ENCODE measurements around the gene CLASRP.

DNA sequence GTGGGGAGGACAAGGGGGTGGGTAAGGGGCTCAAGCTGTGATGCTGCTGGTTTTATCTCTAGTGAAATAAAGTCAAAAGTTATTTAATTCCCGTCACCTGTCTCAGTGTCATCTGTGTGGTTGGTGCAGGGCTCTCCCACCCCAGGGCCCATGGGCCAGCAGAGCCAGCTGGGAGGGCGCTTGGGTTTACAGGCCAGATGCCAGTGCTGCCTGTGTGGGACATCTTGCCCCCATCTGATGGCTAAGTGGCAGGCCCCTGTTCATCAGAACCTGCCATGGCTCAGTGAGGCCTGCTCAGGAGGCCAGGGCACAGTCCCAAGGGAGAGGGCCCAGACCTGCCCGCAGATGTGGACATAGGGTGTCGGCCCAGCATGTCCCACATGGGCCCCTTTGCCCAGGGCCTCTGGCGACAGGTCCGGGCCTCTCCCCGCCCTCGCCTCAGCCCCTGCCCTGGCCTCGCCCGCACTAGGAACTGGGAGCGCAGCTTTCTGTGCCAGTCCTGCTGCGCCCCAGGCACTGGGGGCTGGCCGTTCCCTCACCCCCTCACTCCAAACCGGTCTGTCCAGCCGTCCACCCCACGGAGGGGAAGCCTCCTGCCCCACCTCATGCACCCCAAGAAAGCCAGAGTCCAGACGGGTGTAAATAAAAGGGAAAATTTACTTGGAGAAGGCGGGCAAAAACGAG lies 32.2 kb downstream of the CLASRP start:
- TF ChIP-seq, protein P1, sequence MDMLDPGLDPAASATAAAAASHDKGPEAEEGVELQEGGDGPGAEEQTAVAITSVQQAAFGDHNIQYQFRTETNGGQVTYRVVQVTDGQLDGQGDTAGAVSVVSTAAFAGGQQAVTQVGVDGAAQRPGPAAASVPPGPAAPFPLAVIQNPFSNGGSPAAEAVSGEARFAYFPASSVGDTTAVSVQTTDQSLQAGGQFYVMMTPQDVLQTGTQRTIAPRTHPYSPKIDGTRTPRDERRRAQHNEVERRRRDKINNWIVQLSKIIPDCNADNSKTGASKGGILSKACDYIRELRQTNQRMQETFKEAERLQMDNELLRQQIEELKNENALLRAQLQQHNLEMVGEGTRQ (CRISPR knock-in tag; IDR thresholded peaks at IDR 0.05): no peak
- TF ChIP-seq, protein P2, sequence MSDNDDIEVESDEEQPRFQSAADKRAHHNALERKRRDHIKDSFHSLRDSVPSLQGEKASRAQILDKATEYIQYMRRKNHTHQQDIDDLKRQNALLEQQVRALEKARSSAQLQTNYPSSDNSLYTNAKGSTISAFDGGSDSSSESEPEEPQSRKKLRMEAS (CRISPR knock-in tag; IDR thresholded peaks at IDR 0.05): no peak
- TF ChIP-seq, protein P3, sequence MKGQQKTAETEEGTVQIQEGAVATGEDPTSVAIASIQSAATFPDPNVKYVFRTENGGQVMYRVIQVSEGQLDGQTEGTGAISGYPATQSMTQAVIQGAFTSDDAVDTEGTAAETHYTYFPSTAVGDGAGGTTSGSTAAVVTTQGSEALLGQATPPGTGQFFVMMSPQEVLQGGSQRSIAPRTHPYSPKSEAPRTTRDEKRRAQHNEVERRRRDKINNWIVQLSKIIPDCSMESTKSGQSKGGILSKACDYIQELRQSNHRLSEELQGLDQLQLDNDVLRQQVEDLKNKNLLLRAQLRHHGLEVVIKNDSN (CRISPR knock-in tag; IDR thresholded peaks at IDR 0.05): no peak
- TF ChIP-seq NFYB (CRISPR knock-in tag; conservative IDR thresholded peaks at IDR 0.05; ENCODE audit: low read depth): no peak
- TF ChIP-seq, protein P4, sequence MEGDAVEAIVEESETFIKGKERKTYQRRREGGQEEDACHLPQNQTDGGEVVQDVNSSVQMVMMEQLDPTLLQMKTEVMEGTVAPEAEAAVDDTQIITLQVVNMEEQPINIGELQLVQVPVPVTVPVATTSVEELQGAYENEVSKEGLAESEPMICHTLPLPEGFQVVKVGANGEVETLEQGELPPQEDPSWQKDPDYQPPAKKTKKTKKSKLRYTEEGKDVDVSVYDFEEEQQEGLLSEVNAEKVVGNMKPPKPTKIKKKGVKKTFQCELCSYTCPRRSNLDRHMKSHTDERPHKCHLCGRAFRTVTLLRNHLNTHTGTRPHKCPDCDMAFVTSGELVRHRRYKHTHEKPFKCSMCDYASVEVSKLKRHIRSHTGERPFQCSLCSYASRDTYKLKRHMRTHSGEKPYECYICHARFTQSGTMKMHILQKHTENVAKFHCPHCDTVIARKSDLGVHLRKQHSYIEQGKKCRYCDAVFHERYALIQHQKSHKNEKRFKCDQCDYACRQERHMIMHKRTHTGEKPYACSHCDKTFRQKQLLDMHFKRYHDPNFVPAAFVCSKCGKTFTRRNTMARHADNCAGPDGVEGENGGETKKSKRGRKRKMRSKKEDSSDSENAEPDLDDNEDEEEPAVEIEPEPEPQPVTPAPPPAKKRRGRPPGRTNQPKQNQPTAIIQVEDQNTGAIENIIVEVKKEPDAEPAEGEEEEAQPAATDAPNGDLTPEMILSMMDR (IDR thresholded peaks at IDR 0.05): no peak
- TF ChIP-seq, protein P5, sequence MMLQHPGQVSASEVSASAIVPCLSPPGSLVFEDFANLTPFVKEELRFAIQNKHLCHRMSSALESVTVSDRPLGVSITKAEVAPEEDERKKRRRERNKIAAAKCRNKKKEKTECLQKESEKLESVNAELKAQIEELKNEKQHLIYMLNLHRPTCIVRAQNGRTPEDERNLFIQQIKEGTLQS (CRISPR knock-in tag; conservative IDR thresholded peaks at IDR 0.05): no peak
- TF ChIP-seq, protein P6, sequence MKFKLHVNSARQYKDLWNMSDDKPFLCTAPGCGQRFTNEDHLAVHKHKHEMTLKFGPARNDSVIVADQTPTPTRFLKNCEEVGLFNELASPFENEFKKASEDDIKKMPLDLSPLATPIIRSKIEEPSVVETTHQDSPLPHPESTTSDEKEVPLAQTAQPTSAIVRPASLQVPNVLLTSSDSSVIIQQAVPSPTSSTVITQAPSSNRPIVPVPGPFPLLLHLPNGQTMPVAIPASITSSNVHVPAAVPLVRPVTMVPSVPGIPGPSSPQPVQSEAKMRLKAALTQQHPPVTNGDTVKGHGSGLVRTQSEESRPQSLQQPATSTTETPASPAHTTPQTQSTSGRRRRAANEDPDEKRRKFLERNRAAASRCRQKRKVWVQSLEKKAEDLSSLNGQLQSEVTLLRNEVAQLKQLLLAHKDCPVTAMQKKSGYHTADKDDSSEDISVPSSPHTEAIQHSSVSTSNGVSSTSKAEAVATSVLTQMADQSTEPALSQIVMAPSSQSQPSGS (CRISPR knock-in tag; IDR thresholded peaks at IDR 0.05; ENCODE audit: borderline replicate concordance, low read depth): no peak
- TF ChIP-seq, protein P7, sequence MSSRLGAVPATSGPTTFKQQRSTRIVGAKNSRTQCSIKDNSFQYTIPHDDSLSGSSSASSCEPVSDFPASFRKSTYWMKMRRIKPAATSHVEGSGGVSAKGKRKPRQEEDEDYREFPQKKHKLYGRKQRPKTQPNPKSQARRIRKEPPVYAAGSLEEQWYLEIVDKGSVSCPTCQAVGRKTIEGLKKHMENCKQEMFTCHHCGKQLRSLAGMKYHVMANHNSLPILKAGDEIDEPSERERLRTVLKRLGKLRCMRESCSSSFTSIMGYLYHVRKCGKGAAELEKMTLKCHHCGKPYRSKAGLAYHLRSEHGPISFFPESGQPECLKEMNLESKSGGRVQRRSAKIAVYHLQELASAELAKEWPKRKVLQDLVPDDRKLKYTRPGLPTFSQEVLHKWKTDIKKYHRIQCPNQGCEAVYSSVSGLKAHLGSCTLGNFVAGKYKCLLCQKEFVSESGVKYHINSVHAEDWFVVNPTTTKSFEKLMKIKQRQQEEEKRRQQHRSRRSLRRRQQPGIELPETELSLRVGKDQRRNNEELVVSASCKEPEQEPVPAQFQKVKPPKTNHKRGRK (CRISPR knock-in tag; IDR thresholded peaks at IDR 0.05; ENCODE audit: borderline replicate concordance): no peak
- no peak for TF ChIP-seq NR1H2 (CRISPR knock-in tag; IDR thresholded peaks at IDR 0.05)
- no peak for TF ChIP-seq NR2C2 (CRISPR knock-in tag; IDR thresholded peaks at IDR 0.05)
